ENCODE results near the gene CHST14.
A peak's percentile ranks its signal among the peaks of the same experiment; 100 is the strongest.

CHST14 gene

DNA sequence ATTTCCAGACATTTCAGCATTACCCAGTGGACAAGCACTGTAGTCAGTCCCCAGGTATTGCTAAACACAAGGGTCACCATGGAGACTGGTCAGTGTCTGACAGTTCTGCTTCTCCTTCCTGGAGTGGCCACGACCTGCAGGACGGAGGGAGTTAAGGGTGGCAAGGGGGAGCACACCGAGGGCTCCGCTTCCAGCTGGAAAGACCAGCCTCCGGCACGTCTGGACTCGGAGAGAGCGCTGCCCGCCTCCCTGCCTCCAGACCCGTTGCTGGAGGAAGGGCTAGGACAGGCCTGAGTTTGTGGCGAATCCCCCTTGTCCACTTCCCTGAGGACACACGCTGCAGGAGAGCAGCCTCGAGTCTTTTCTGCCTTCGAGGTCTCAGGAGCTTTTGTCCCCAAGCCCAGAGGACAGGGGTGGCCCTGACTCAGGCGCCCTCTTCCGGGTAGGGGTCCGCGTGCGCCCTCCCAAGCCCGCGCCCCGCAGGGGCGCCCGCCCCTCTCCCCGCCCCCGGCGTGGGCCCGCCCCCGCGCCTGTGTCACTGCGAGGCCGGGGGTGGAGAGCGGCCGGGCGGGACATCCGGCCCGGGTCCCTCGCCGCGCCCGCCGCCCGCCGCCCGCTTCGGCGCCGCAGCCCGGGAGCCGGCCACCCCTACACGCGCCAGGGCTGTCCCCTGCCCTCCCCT lies at the start of gene CHST14:
CHST14 (plus strand) TSS at position 562 of the 682 bp plus-strand sequence. CDS start 230 bp downstream, outside the sequence.
- Histone ChIP-seq H3K36me3 (replicated peaks) (peaks cover 4% of the 10 kb centered on the region), H3K27ac (peak within 1 kb of the TSS; percentile 41), H3K4me3 (ENCODE audit: low read depth, low read length) (peak within 1 kb of the TSS; percentile 70), H3K27me3 (replicated peaks) (no peaks in the 10 kb centered on the region)
- peak; percentile 7 for DNase-seq
- in situ Hi-C loops (cut with HindIII; ENCODE audit: low pct_ligation_motif_present, low sequenced_read_pairs) = no loop called here
- TF ChIP-seq, protein P1, sequence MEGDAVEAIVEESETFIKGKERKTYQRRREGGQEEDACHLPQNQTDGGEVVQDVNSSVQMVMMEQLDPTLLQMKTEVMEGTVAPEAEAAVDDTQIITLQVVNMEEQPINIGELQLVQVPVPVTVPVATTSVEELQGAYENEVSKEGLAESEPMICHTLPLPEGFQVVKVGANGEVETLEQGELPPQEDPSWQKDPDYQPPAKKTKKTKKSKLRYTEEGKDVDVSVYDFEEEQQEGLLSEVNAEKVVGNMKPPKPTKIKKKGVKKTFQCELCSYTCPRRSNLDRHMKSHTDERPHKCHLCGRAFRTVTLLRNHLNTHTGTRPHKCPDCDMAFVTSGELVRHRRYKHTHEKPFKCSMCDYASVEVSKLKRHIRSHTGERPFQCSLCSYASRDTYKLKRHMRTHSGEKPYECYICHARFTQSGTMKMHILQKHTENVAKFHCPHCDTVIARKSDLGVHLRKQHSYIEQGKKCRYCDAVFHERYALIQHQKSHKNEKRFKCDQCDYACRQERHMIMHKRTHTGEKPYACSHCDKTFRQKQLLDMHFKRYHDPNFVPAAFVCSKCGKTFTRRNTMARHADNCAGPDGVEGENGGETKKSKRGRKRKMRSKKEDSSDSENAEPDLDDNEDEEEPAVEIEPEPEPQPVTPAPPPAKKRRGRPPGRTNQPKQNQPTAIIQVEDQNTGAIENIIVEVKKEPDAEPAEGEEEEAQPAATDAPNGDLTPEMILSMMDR (IDR thresholded peaks at IDR 0.05; ENCODE audit: low read depth, low read length, missing control alignments) = no peak

- Histone ChIP-seq H3K27me3 (replicated peaks) (no peaks in the 10 kb centered on the region), H3K4me3 (ENCODE audit: low read depth, low read length) (no peak overlapping the region), H3K27ac (no peak overlapping the region), H3K36me3 (replicated peaks) (peaks cover 7% of the 10 kb centered on the region)
- TF ChIP-seq, protein P1 (IDR thresholded peaks at IDR 0.05; ENCODE audit: low read depth, low read length, missing control alignments) = peak; percentile 95
- DNase-seq = peak; percentile 35
- in situ Hi-C loops (cut with HindIII; ENCODE audit: low pct_ligation_motif_present, low sequenced_read_pairs) = no loop called here
Measured at GRCh38 chr15:40421246-40422157, 49.3 kb upstream of the CHST14 start.

DNA sequence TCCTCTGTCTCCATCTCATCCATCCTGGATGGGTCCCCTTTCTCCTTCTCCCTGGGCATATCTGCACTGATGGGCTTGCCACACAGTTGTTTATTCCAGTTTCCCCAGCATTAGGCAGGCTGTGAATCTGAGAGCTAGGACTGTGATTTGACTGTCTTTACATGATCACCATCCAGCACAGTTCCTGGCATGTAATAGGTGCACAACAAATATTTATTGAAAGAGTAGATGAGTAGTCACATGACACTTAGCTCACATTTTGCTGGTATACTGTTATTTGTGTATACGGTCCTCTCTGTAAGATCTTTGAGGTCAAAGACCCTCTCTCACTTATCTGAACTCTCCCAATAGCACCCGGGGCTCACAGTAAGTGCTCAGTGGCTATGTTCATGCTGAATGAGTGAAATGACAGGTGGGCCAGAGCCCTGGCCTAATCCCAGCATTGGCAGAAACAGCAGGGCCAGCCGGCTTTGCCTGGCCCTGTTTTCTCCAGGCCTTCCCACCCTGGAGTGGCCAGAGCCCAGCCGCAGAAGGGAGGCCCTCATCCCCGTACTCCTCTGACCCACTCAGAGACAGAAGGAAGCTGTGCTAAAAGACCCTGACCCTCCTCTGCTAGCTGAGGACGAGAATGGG lies 46.2 kb upstream of the CHST14 start:
- TF ChIP-seq, protein P1 (IDR thresholded peaks at IDR 0.05; ENCODE audit: low read depth, low read length, missing control alignments) = no peak
- H3K4me3 ChIP-seq (ENCODE audit: low read depth, low read length) = no peak overlapping the region
- peaks cover 1% of the 10 kb centered on the region for H3K27me3 ChIP-seq (replicated peaks)
- no peaks in the 10 kb centered on the region for H3K36me3 ChIP-seq (replicated peaks)
- no peak for DNase-seq
- in situ Hi-C loops (cut with HindIII; ENCODE audit: low pct_ligation_motif_present, low sequenced_read_pairs) = no loop called here
- no peak overlapping the region for H3K27ac ChIP-seq

DNA sequence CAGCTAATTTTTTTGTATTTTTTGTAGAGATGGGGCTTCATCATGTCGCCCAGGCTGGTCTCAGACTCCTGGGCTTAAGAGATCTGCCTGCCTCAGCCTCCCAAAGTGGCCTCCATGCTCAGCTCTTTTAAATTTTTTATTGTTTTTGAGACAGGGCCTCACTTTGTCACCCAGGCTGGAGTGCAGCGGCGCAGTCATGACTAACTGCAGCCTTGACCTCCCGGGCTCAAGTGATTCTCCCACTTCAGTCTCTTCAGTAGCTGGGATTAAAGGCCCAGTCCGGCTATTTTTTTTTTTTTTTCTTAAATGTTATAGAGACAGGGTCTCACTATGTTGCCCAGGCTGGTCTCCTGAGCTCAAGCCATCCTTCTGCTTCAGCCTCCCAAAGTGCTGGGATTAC lies 45.1 kb upstream of the CHST14 start:
- no peak overlapping the region for H3K4me3 ChIP-seq (ENCODE audit: low read depth, low read length)
- no peaks in the 10 kb centered on the region for H3K36me3 ChIP-seq (replicated peaks)
- H3K27me3 ChIP-seq (replicated peaks) = peaks cover 9% of the 10 kb centered on the region
- TF ChIP-seq, protein P1 (IDR thresholded peaks at IDR 0.05; ENCODE audit: low read depth, low read length, missing control alignments) = no peak
- no peak for DNase-seq
- in situ Hi-C loops (cut with HindIII; ENCODE audit: low pct_ligation_motif_present, low sequenced_read_pairs) = no loop called here
- no peak overlapping the region for H3K27ac ChIP-seq

DNA sequence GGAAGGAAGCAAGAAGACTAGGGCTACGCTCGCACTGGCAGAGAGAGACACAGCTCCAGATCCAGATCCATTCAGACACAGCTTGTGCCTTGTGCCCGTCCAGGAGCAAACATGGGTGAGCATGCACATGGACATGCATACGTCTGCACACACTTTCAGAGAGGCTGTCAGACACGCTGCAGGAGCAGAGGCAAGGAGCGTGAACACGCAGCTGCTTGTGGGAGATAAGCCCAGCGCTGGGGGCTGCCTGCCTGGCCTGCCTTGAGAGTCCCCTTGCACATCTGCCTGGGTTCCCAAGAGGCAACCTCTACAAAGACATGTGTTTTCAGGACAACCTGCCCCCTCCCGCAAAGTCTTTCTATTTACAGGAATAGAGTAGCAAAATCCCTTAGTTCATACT lies 43.6 kb upstream of the CHST14 start:
- TF ChIP-seq, protein P1 (IDR thresholded peaks at IDR 0.05; ENCODE audit: low read depth, low read length, missing control alignments) = no peak
- Histone ChIP-seq H3K27me3 (replicated peaks) (peaks cover 9% of the 10 kb centered on the region), H3K36me3 (replicated peaks) (no peaks in the 10 kb centered on the region), H3K27ac (no peak overlapping the region), H3K4me3 (ENCODE audit: low read depth, low read length) (no peak overlapping the region)
- in situ Hi-C loops (cut with HindIII; ENCODE audit: low pct_ligation_motif_present, low sequenced_read_pairs) = no loop called here
- no peak for DNase-seq
